K562 (cell line): ENCODE measurements around the gene WLS.

ENCODE experiments used
- AFF4 ChIP-seq: sonication (generic); formaldehyde crosslinking; IDR thresholded peaks from 2 replicates; pipeline ENCODE4 v1.8.0; 2023; ENCODE audit warnings: mild to moderate bottlenecking, missing genetic modification reagents
- CHD2 ChIP-seq: IDR thresholded peaks from 2 replicates; pipeline ENCODE4 v1.6.1; 2011; ENCODE audit warnings: low read depth, low read length
- CREM ChIP-seq: IDR thresholded peaks from 2 replicates; pipeline ENCODE4 v1.6.1; 2014; ENCODE audit warnings: antibody characterized with exemption, low read depth
- HCFC1 ChIP-seq: IDR thresholded peaks from 2 replicates; pipeline ENCODE4 v1.6.1; 2012; ENCODE audit warnings: low read depth, low read length, improper control_type of control experiment
- JUN ChIP-seq, 2 experiments: sonication (generic) in 1 of 2; formaldehyde crosslinking in 1 of 2; IDR thresholded peaks; 2 replicates each; pipeline versions ENCODE4 v1.6.1 to v1.8.0; 2012 to 2022; ENCODE audit warnings: borderline replicate concordance in 2 of 2, mild to moderate bottlenecking in 2 of 2, improper control_type of control experiment in 1 of 2, low read depth in 1 of 2, low read length in 1 of 2, missing genetic modification reagents in 1 of 2
- JUND ChIP-seq, 2 experiments: IDR thresholded peaks; 2 replicates in 1 of 2; 3 replicates in 1 of 2; pipeline ENCODE4 v1.6.1; 2011; ENCODE audit warnings: borderline replicate concordance in 2 of 2, low read depth in 2 of 2, low read length in 2 of 2, improper control_type of control experiment in 1 of 2, missing biosample characterization in 1 of 2, missing genetic modification characterization in 1 of 2, missing genetic modification reagents in 1 of 2
- MBD2 ChIP-seq: sonication (generic); IDR thresholded peaks from 2 replicates; pipeline ENCODE4 v1.6.1; 2016; ENCODE audit warnings: low read depth, borderline replicate concordance
- REST ChIP-seq, 2 experiments: fragments of 450-650 bp; formaldehyde crosslinking in 1 of 2; IDR thresholded peaks; 2 replicates each; pipeline versions ENCODE4 v1.4.0 to v1.6.1; 2014 to 2020; ENCODE audit warnings: mild to moderate bottlenecking in 2 of 2, borderline replicate concordance in 1 of 2, low read depth in 1 of 2
- USF2 ChIP-seq: sonication (generic); formaldehyde crosslinking; IDR thresholded peaks from 2 replicates; pipeline ENCODE4 v1.5.0; 2020; ENCODE audit warnings: missing genetic modification reagents
- ZBTB17 ChIP-seq: fragments of 450-650 bp; formaldehyde crosslinking; IDR thresholded peaks from 2 replicates; pipeline ENCODE4 v1.4.0; 2020; ENCODE audit warnings: mild to moderate bottlenecking
- TF ChIP-seq, protein P1 (sequence below), 3 experiments: IDR thresholded peaks in 2 of 3; conservative IDR thresholded peaks in 1 of 3; 2 replicates each; pipeline ENCODE4 v1.5.1; 2011 to 2012; ENCODE audit warnings: low read length in 3 of 3, mild to moderate bottlenecking in 3 of 3, control low read depth in 2 of 3, improper control_type of control experiment in 1 of 3, inconsistent platforms in 1 of 3, low read depth in 1 of 3, mixed read lengths in 1 of 3, moderate library complexity in 1 of 3; ENCODE audit not compliant: insufficient read depth in 2 of 3

- TF ChIP-seq USF2 (CRISPR knock-in tag), result no peak
- TF ChIP-seq REST (IDR thresholded peaks at IDR 0.05; ENCODE audit: borderline replicate concordance), result no peak
- TF ChIP-seq REST (CRISPR knock-in tag; IDR thresholded peaks at IDR 0.05; ENCODE audit: low read depth), result no peak
- no peak for TF ChIP-seq MBD2
- TF ChIP-seq, protein P1, sequence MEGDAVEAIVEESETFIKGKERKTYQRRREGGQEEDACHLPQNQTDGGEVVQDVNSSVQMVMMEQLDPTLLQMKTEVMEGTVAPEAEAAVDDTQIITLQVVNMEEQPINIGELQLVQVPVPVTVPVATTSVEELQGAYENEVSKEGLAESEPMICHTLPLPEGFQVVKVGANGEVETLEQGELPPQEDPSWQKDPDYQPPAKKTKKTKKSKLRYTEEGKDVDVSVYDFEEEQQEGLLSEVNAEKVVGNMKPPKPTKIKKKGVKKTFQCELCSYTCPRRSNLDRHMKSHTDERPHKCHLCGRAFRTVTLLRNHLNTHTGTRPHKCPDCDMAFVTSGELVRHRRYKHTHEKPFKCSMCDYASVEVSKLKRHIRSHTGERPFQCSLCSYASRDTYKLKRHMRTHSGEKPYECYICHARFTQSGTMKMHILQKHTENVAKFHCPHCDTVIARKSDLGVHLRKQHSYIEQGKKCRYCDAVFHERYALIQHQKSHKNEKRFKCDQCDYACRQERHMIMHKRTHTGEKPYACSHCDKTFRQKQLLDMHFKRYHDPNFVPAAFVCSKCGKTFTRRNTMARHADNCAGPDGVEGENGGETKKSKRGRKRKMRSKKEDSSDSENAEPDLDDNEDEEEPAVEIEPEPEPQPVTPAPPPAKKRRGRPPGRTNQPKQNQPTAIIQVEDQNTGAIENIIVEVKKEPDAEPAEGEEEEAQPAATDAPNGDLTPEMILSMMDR (IDR thresholded peaks at IDR 0.05 in 2 of 3, conservative IDR thresholded peaks at IDR 0.05 in 1 of 3; ENCODE audit: insufficient read depth in 2 of 3, low read depth in 1 of 3, low read length in 3 of 3), result no peak
- TF ChIP-seq HCFC1, result no peak
- TF ChIP-seq ZBTB17 (CRISPR knock-in tag), result no peak
- TF ChIP-seq CHD2, result no peak
- no peak for TF ChIP-seq CREM
- no peak for TF ChIP-seq JUND (IDR thresholded peaks at IDR 0.05; ENCODE audit: borderline replicate concordance, low read depth, low read length)
- no peak for TF ChIP-seq JUND (tag; IDR thresholded peaks at IDR 0.05; ENCODE audit: borderline replicate concordance, low read depth, low read length)
- no peak for TF ChIP-seq JUN (IDR thresholded peaks at IDR 0.05; ENCODE audit: borderline replicate concordance, low read depth, low read length)
- no peak for TF ChIP-seq JUN (CRISPR knock-in tag; IDR thresholded peaks at IDR 0.05; ENCODE audit: borderline replicate concordance)
- TF ChIP-seq AFF4 (CRISPR knock-in tag), result no peak
Measured at GRCh38 chr1:68183895-68184294, 48.4 kb downstream of the WLS start.
